HG03060 (cell line): Measurements from ENCODE around the gene GLIS1.

ENCODE experiments used
- ATAC-seq: cut with Tn5 transposase; IDR thresholded peaks from one replicate; pipeline ENCODE4 v1.9.1; 2021; ENCODE audit warnings: low read depth, moderate number of reproducible peaks; ENCODE audit not compliant: unreplicated experiment

The GLIS1 gene

DNA sequence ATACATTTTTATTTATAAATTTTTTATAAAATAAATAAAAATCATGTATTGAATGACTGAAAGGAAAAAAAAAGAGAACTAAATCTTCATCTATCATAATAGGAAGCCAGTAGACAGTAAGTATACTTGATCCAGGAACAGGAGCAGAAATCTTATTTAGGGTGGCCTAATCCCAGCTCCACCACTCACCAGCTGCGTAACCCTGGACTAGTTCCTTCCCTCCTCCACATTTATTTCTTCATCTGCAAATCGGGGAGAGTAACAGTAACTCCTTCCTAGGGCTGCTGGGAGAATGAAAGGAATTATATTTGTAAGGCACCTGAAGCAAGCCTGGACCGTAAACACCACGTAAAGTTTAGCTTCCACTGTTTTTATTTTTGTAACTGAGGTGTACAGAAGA lies 17.9 kb downstream of the GLIS1 start:
- no peak for ATAC-seq

- ATAC-seq = no peak
Observed at GRCh38 chr1:53719469-53719868, 19.5 kb downstream of the GLIS1 start.

- no peak for ATAC-seq
Observed at GRCh38 chr1:53718443-53718842, 20.5 kb downstream of the GLIS1 start.

DNA sequence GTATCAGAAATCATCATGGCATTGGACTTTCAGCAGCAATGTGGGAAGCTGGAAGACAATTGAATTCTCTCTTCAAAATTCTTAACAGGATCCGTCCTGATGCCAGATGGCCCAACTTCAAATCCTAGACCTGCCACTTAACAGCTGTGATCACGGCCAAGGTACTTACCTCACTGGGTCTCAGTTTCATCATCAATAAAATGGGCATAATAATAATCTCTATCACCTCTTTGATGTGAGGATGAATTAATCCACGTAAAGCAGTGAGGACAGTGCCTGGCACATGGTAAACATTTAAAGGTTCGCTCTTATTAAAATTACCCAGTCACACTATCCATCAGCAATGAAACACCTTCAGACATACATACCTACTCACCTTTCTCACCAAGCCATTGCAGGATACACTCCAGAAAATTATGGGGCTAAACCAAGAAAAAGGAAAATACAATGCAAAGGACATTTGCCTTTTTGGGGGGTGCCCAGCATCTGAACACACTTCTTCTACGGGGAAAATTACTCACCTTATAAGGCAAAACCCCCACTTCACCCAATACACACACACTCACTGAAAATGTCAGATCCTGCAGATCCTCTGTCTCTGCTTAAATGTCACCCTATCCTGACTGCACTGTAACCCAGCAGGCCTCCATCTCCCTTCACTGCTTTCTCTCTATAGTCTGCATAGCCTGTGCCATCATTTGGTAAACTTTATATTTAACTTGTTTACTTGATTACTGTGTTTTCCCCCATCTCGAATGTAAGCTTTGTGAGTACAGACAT lies 21.7 kb downstream of the GLIS1 start:
- ATAC-seq = no peak

GRCh38 chr1:53716150-53716549 lies 22.8 kb downstream of the GLIS1 start:
- ATAC-seq = no peak

GRCh38 chr1:53715478-53715877 lies 23.5 kb downstream of the GLIS1 start:
- ATAC-seq = no peak

DNA sequence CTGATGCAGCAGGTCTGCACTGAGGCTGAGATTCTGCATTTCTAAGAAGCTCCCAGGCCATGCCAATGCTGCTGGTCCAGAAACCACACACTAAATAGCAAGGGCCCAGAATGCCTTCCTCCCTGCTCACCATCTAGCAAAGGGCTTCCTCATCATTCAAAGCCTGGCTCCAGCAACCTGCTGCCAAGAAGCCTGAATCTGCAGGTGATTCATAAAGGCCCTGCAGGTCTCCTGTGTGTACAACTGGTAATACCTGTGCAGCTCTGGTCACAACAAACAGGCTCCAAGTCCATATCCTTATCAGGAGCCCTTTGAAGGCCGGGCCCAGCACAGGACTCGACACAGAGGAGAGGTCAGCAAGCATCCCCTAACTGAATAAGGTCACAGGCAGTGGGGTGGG lies 26.7 kb downstream of the GLIS1 start:
- ATAC-seq = no peak

DNA sequence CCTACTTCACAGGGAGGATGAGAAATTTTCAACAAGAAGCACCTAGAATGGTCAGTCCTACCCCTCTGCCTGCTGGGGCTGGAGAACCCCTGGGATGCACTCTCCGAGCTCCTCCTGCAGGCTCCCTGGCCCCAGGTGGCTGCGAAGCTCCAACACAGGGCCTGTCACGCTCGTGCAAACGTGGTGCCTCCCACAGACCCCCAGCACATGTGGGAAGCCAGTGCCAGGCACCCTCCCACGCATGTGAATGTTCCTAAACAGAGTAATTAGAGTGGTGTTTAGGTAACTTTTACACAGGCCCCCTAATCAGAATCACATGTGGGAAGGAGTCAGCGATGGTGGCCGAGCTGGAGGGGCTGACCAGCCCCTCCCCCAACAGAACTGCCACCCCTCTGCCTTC lies 28.4 kb downstream of the GLIS1 start:
- ATAC-seq = no peak

DNA sequence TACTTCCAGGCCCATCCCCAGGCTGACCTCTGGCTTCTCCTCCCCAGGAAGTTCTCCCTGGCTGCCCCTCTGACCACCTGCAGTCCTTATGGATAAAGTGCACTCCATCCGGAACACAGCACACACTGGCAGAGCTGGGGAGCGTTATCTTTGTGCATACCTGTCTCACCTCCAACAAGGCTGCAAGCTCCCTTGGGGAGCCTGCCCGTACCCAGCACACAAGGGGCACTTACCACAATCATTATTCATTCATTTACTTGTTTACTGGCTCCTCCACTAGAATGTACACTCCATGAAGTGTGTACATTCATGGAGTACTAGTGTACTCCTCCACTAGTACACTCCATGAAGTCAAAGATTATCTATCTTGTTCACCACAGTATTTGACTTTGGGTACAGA lies 30.3 kb downstream of the GLIS1 start:
- ATAC-seq = no peak

DNA sequence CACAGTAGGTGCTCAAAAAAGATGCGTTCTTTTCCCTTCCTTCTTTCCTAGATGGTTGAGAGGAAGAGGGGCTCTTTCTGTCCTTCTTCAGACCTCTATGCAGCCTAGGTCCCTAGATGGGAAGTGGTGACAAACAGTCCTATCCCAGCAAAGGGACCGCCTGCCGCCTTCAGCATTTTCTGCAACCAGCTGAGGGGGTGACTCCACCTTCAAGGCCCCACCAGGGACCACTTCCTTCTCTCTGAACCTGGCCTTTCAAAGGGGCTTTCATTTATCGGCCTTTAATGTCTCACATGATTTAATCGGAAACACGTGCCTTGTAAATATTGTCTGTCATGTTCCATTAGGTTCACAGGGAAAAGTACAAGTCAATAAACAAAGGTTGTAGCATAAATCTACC lies 32.6 kb downstream of the GLIS1 start:
- ATAC-seq = no peak

DNA sequence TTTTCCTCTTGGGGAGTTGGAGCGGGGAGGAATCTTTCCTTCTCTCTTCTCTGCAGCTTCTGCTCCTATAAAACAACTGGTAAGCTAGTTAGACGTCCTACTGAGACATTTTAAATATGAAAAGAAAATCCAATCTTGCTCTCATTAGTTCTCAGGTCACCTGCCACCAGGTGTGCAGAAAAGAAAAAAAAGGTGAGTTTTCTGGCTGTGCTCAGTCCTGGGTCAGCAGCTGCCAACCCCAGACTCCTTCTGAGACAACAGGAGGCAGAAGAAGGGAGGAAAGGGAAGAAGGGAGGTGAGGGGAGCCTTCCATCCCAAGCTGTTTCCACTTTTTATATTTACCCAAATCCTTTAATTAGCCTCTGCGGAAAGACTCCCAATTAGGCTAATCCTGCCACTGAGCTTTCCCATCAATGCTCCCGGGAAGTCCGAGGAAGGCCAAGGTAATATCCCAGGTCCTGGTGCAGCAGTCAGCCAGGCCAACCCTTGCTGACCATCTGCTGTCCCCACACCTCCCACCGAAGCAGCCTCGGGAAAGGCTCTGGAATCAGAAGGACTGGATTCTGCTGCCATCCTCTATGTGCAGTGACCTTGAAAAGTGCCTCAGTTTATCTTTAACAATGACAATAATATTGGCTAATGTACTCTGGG lies 33.4 kb downstream of the GLIS1 start:
- no peak for ATAC-seq

DNA sequence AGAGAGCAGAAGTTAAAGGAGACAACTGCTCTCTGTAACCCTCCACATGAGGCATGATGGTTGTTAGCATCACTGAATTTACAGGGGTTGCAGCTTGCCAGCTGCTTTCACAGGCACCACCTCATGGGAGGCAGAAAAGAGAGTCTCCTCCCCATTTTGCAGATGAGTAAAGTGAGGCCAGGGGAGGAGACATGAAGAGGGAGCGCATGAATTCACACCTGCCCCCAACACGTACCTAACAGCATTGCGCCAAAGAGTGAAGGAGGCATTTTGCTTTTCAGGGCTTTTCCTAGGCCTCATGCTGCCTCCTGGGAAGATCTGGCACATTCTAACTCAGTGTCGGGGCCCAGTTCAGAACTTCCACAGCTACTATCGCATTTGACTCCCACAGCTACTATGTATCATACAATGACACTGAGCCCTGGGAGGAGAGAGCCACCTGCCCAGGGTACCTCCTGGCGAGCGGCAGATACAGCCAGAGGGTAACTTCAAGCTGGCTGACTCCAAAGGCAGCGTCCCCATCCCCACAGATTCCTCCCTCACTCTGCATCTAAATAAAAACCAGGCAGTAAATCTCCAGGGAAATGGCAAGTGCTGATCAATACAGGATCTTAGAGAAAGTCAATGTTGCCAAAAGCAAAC lies 34.0 kb downstream of the GLIS1 start:
- ATAC-seq = no peak

GRCh38 chr1:53704304-53704703 lies 34.7 kb downstream of the GLIS1 start:
- no peak for ATAC-seq

GRCh38 chr1:53703174-53703573 lies 35.8 kb downstream of the GLIS1 start:
- no peak for ATAC-seq

GRCh38 chr1:53702341-53702740 lies 36.6 kb downstream of the GLIS1 start:
- no peak for ATAC-seq

DNA sequence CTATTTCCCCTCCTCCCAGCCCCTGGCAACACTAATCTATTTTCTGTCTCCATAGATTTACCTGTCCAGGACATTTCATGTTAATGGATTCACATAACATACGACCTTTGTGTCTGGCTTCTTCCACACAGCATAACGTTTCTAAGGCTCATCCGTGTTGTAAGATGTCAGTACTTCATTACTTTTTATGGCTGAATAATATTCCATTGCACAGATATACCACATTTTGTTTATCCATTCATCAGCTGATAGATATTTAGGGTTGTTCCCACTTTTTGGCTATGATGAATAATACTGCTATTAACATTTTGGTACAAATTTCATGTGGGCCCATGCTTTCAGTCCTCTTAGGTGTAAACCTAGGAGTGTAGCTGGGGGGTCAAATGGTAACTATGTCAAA lies 38.2 kb downstream of the GLIS1 start:
- ATAC-seq = no peak

- no peak for ATAC-seq
Observed at GRCh38 chr1:53699981-53700380, 39.0 kb downstream of the GLIS1 start.

GRCh38 chr1:53698384-53698980 lies 40.5 kb downstream of the GLIS1 start:
- no peak for ATAC-seq

DNA sequence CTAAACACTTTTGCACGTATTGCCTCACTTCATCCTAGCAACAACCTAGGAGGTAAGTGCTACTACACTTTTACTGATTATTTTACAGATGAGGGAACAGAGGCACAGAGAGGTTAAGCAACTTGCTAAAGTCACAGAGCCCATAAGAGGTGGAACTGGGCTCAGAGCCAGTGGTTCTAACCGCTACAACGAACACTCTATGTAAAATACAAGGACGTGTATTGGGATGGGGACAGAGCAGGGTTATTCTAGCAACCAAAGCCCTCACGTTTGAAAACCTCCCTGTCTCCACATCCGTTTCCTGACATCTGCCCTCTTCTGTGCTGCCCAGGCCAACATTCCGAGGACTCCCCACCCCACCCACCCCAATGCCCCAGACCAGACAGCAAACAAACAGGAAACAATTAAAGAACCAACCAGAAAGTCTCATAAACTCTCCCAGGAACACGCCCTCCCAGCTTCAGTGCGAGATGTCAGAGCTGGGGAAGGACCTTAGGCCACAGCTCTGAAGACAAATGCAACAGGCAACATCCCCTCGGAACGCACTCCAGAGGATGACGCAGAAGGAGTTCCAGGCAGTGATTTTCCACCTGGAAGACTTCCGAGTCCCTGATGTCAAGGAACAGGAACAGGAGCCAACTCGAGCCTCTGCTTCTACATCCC lies 41.1 kb downstream of the GLIS1 start:
- no peak for ATAC-seq

GRCh38 chr1:53696990-53697389 lies 42.0 kb downstream of the GLIS1 start:
- no peak for ATAC-seq

DNA sequence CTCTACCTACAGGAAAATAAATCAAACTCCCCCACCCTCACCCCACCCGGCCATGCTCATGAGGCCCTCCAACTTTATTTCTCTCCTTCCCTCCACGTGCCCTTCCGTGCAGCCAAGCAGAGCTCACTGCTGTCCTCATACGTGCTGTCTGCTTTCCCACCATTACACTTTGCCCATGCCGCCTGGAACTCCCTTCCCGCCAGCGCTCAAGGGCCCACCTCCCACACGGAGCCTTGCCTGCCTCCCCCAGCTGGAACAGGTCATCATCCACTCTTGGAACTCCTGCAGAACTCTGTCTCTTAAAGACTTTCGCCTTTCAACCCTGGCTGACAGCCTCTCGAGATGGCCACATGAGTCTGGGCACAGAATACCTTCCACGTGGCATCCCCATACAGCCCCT lies 42.4 kb downstream of the GLIS1 start:
- ATAC-seq = no peak
